ENCODE results near the gene GALNT6. TPM values are rescaled to one million over a fixed set of nuclear protein-coding genes. Genes with fewer than 3 reads are reported as not detected.

The GALNT6 gene
- total RNA-seq, 1 experiment from 2014 or later: 6.5 TPM

DNA sequence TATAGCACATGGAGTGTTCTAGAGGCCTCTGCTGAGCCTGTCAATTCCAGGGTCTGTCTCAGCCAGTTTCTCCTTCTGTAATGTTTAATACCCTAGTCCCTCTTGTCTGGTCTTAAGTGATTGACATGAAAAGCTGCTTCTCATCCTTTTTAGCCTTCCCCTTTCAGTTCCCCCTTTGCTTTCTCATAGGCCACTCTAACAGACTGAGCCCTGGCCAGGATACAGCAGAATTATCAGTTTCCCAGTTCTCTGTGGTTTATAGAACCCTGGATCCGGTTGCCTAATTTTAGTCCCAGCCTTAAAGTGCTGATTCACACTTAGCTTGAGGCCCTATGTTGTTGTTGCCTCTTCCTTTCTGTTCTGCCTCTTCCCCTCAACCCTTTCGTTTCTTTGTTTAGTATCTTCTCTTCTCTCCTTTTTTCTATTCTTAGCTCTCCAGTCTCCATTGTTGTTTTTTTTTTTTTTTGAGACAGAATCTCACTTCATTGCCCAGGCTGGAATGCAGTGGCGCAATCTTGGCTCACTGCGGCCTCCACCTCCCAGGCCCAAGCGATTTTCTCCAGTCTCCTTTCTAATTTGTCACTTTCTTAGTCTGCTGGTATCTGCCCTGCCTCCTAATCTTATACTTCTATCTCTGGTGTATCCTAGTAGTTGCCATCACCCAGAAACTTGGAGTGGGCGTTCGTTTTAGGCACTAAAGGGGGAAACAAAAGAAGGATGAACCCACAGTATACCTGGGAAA lies 64.3 kb downstream of the GALNT6 start:
- H3K4me3 ChIP-seq (ENCODE audit: low read depth in 2 of 2, low read length in 2 of 2): no peak overlapping the region
- intact Hi-C loops (cut with micrococcal nuclease; ENCODE audit: unreplicated experiment) (no loop called here), in situ Hi-C loops (cut with HindIII; ENCODE audit: low pct_unique_long_range_greater_than_20kb, low sequenced_read_pairs) (no loop called here)
- no peaks in the 10 kb centered on the region for H3K9me3 ChIP-seq (ENCODE audit: control insufficient read depth, insufficient read depth, low read depth, low read length)
- ChIA-PET POLR2A (interaction anchor here (0.7 kb wide), 1 partner anchor 161 kb away, joined by 9 read pairs; no protein-coding TSS in a partner anchor), CTCF (no interaction called here)
- BruUV-seq (replicated peaks): no TSS peak
- TF ChIP-seq, protein P1, sequence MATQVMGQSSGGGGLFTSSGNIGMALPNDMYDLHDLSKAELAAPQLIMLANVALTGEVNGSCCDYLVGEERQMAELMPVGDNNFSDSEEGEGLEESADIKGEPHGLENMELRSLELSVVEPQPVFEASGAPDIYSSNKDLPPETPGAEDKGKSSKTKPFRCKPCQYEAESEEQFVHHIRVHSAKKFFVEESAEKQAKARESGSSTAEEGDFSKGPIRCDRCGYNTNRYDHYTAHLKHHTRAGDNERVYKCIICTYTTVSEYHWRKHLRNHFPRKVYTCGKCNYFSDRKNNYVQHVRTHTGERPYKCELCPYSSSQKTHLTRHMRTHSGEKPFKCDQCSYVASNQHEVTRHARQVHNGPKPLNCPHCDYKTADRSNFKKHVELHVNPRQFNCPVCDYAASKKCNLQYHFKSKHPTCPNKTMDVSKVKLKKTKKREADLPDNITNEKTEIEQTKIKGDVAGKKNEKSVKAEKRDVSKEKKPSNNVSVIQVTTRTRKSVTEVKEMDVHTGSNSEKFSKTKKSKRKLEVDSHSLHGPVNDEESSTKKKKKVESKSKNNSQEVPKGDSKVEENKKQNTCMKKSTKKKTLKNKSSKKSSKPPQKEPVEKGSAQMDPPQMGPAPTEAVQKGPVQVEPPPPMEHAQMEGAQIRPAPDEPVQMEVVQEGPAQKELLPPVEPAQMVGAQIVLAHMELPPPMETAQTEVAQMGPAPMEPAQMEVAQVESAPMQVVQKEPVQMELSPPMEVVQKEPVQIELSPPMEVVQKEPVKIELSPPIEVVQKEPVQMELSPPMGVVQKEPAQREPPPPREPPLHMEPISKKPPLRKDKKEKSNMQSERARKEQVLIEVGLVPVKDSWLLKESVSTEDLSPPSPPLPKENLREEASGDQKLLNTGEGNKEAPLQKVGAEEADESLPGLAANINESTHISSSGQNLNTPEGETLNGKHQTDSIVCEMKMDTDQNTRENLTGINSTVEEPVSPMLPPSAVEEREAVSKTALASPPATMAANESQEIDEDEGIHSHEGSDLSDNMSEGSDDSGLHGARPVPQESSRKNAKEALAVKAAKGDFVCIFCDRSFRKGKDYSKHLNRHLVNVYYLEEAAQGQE (IDR thresholded peaks at IDR 0.05; ENCODE audit: insufficient read depth in 1 of 2, low read depth in 2 of 2, low read length in 1 of 2): no peak
- TF ChIP-seq POLR2AphosphoS5 (IDR thresholded peaks at IDR 0.05; ENCODE audit: low read depth, low read length): no peak
- TF ChIP-seq, protein P2, sequence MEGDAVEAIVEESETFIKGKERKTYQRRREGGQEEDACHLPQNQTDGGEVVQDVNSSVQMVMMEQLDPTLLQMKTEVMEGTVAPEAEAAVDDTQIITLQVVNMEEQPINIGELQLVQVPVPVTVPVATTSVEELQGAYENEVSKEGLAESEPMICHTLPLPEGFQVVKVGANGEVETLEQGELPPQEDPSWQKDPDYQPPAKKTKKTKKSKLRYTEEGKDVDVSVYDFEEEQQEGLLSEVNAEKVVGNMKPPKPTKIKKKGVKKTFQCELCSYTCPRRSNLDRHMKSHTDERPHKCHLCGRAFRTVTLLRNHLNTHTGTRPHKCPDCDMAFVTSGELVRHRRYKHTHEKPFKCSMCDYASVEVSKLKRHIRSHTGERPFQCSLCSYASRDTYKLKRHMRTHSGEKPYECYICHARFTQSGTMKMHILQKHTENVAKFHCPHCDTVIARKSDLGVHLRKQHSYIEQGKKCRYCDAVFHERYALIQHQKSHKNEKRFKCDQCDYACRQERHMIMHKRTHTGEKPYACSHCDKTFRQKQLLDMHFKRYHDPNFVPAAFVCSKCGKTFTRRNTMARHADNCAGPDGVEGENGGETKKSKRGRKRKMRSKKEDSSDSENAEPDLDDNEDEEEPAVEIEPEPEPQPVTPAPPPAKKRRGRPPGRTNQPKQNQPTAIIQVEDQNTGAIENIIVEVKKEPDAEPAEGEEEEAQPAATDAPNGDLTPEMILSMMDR (IDR thresholded peaks at IDR 0.05): no peak
- no peak for TF ChIP-seq TCF7L2 (IDR thresholded peaks at IDR 0.05; ENCODE audit: low read depth, low read length)
- no peak for TF ChIP-seq SIN3A (IDR thresholded peaks at IDR 0.05; ENCODE audit: borderline replicate concordance, insufficient read depth, low read depth, low read length)
- DNase-seq (ENCODE audit: low read depth, low spot score) (no peak), ATAC-seq (no peak)
- H3K36me3 ChIP-seq (ENCODE audit: control insufficient read depth, insufficient read depth, low read length): no peaks in the 10 kb centered on the region
- H3K27ac ChIP-seq (ENCODE audit: low read length): no peak overlapping the region
- no peaks in the 10 kb centered on the region for H3K4me1 ChIP-seq (ENCODE audit: control insufficient read depth, insufficient read depth, low read length)
- no peaks in the 10 kb centered on the region for H3K27me3 ChIP-seq (ENCODE audit: control insufficient read depth, insufficient read depth, low read length)

DNA sequence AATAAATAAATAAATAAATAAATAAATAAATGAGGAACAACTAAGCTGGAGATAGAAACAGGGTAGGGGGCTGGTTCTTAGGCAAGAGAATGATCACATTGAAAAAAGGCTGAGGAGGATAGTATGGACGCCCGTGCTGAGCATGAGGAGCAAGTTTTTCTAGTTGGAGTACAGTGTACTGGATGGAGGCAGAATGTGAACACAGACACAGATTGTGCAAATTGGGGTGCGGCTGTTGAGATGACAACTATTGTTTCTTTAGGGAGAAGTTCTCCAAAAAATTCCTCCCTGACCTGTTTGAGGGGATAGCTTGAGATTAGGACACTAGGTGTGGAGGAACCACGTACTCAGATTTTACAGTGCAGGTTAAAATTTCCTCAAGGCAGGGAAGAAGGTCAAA lies 66.3 kb downstream of the GALNT6 start:
- Histone ChIP-seq H3K27me3 (ENCODE audit: control insufficient read depth, insufficient read depth, low read length) (no peaks in the 10 kb centered on the region), H3K9me3 (ENCODE audit: control insufficient read depth, insufficient read depth, low read depth, low read length) (no peaks in the 10 kb centered on the region), H3K36me3 (ENCODE audit: control insufficient read depth, insufficient read depth, low read length) (no peaks in the 10 kb centered on the region), H3K27ac (ENCODE audit: low read length) (no peak overlapping the region), H3K4me1 (ENCODE audit: control insufficient read depth, insufficient read depth, low read length) (no peaks in the 10 kb centered on the region), H3K4me3 (ENCODE audit: low read depth in 2 of 2, low read length in 2 of 2) (no peak overlapping the region)
- TF ChIP-seq SIN3A (IDR thresholded peaks at IDR 0.05; ENCODE audit: borderline replicate concordance, insufficient read depth, low read depth, low read length): no peak
- TF ChIP-seq TCF7L2 (IDR thresholded peaks at IDR 0.05; ENCODE audit: low read depth, low read length): no peak
- TF ChIP-seq, protein P1 (IDR thresholded peaks at IDR 0.05; ENCODE audit: insufficient read depth in 1 of 2, low read depth in 2 of 2, low read length in 1 of 2): no peak
- TF ChIP-seq POLR2AphosphoS5 (IDR thresholded peaks at IDR 0.05; ENCODE audit: low read depth, low read length): no peak
- TF ChIP-seq, protein P2 (IDR thresholded peaks at IDR 0.05): no peak
- ATAC-seq: no peak
- POLR2A ChIA-PET: no interaction called here
- CTCF ChIA-PET: no interaction called here
- BruUV-seq (replicated peaks): no TSS peak
- intact Hi-C loops (cut with micrococcal nuclease; ENCODE audit: unreplicated experiment) (no loop called here), in situ Hi-C loops (cut with HindIII; ENCODE audit: low pct_unique_long_range_greater_than_20kb, low sequenced_read_pairs) (no loop called here)
- no peak for DNase-seq (ENCODE audit: low read depth, low spot score)

Measured in Panc1 (cell line).